Osteocyte (in vitro differentiated cells): ENCODE results near the gene MAP1LC3B2. TPM values are rescaled to one million over a fixed set of nuclear protein-coding genes. Genes with fewer than 3 reads are reported as not detected.

Experiments used
- DNase-seq: peaks from one replicate; pipeline ENCODE4 v3.0.0; 2021; ENCODE audit warnings: mixed read lengths; ENCODE audit not compliant: unreplicated experiment; ENCODE audit errors: extremely low spot score
- H3K27ac Mint-ChIP-seq: one replicate; pipeline ENCODE4 v1.8.0; 2021; ENCODE audit warnings: mild to moderate bottlenecking, mixed read lengths; ENCODE audit not compliant: unreplicated experiment
- H3K27me3 Mint-ChIP-seq: one replicate; pipeline ENCODE4 v1.8.0; 2021; ENCODE audit warnings: mixed read lengths; ENCODE audit not compliant: unreplicated experiment
- H3K36me3 Mint-ChIP-seq: one replicate; pipeline ENCODE4 v1.8.0; 2021; ENCODE audit warnings: mixed read lengths; ENCODE audit not compliant: unreplicated experiment
- H3K4me1 Mint-ChIP-seq: one replicate; pipeline ENCODE4 v1.8.0; 2021; ENCODE audit warnings: mixed read lengths; ENCODE audit not compliant: unreplicated experiment
- H3K4me3 Mint-ChIP-seq: one replicate; pipeline ENCODE4 v1.8.0; 2021; ENCODE audit warnings: mild to moderate bottlenecking, moderate library complexity, mixed read lengths; ENCODE audit not compliant: unreplicated experiment
- H3K9me3 Mint-ChIP-seq: one replicate; pipeline ENCODE4 v1.8.0; 2021; ENCODE audit warnings: mixed read lengths; ENCODE audit not compliant: unreplicated experiment
- total RNA-seq: library from RNA; stranded (reverse); gene quantifications from 2 replicates; pipeline ENCODE4 v1.2.1, GENCODE V29; 2021
- TF ChIP-seq, protein P1 (sequence below): fragments of 200-600 bp; sonication (generic); IDR thresholded peaks from 2 replicates; pipeline ENCODE4 v1.5.0; 2021; ENCODE audit warnings: antibody characterized with exemption, mild to moderate bottlenecking, moderate library complexity

The MAP1LC3B2 gene
- total RNA-seq, 1 donor from 2014 or later = 2.1 TPM

- no peak for DNase-seq
- Mint-ChIP-seq H3K27me3 (no peaks in the 10 kb centered on the region), H3K36me3 (no peaks in the 10 kb centered on the region), H3K27ac (no peak overlapping the region), H3K4me3 (no peak overlapping the region), H3K9me3 (no peaks in the 10 kb centered on the region), H3K4me1 (peaks cover 25% of the 10 kb centered on the region)
- TF ChIP-seq, protein P1, sequence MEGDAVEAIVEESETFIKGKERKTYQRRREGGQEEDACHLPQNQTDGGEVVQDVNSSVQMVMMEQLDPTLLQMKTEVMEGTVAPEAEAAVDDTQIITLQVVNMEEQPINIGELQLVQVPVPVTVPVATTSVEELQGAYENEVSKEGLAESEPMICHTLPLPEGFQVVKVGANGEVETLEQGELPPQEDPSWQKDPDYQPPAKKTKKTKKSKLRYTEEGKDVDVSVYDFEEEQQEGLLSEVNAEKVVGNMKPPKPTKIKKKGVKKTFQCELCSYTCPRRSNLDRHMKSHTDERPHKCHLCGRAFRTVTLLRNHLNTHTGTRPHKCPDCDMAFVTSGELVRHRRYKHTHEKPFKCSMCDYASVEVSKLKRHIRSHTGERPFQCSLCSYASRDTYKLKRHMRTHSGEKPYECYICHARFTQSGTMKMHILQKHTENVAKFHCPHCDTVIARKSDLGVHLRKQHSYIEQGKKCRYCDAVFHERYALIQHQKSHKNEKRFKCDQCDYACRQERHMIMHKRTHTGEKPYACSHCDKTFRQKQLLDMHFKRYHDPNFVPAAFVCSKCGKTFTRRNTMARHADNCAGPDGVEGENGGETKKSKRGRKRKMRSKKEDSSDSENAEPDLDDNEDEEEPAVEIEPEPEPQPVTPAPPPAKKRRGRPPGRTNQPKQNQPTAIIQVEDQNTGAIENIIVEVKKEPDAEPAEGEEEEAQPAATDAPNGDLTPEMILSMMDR = no peak
These were observed 13.2 kb upstream of the MAP1LC3B2 start for GRCh38 chr12:116545936-116546335.

DNA sequence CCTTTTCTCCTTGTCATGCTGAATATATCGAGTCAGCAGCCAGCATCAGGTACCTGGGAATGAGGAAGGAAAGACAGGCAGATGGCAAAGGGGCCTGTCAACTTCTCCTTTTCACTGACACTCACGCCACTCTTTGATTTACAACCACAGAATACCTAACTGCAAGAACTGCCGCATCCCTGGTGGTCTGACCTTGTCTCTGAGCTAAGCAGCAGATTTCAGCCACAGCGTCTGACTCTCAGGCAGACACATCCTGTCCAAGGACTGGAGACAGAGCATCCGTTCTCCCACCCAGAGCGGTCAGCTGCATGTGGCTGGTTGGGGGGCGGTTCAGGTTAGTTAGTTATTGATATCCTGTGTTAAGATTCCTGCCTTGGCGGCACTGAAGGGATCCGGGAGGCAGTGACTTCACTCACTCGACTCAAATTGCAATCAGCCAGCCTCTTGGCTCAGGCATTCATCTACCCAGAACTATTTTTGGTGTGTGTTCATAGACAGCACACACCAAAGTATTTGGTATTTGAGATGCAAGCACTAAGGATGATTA is 11.2 kb upstream of the MAP1LC3B2 start:
- no peak overlapping the region for H3K4me3 Mint-ChIP-seq
- H3K9me3 Mint-ChIP-seq = no peaks in the 10 kb centered on the region
- no peak for DNase-seq
- H3K27ac Mint-ChIP-seq = peak overlapping the region; percentile 76
- H3K4me1 Mint-ChIP-seq = peaks cover 14% of the 10 kb centered on the region
- TF ChIP-seq, protein P1 = no peak
- H3K27me3 Mint-ChIP-seq = no peaks in the 10 kb centered on the region
- H3K36me3 Mint-ChIP-seq = no peaks in the 10 kb centered on the region

DNA sequence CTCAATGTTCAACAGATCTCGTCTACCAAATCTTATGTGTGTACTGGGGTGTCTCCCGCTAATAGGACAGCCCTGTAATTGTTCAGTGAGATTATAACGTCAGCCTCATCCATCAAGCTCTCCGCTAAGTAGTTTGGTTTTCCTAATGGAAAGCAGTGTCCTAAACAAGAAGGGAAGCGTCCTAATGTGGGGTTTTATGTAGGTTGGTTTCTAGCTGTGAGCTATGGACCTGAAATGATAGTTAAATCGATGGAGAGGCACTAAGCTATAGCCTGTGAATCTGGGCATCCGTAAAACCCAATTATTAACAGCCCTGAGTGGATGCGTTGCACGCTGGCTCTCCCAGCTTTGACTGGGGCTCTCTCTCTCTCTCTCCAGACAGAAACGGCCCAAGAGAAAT is 9.2 kb upstream of the MAP1LC3B2 start:
- Mint-ChIP-seq H3K36me3 (no peaks in the 10 kb centered on the region), H3K9me3 (no peaks in the 10 kb centered on the region), H3K4me3 (no peak overlapping the region), H3K4me1 (peaks cover 15% of the 10 kb centered on the region), H3K27me3 (no peaks in the 10 kb centered on the region), H3K27ac (no peak overlapping the region)
- DNase-seq = no peak
- TF ChIP-seq, protein P1 = no peak

GRCh38 chr12:116551151-116551550 is 8.0 kb upstream of the MAP1LC3B2 start:
- Mint-ChIP-seq H3K4me1 (peaks cover 15% of the 10 kb centered on the region), H3K4me3 (no peak overlapping the region), H3K27me3 (no peaks in the 10 kb centered on the region), H3K36me3 (no peaks in the 10 kb centered on the region), H3K9me3 (no peaks in the 10 kb centered on the region), H3K27ac (no peak overlapping the region)
- DNase-seq = no peak
- TF ChIP-seq, protein P1 = no peak

DNA sequence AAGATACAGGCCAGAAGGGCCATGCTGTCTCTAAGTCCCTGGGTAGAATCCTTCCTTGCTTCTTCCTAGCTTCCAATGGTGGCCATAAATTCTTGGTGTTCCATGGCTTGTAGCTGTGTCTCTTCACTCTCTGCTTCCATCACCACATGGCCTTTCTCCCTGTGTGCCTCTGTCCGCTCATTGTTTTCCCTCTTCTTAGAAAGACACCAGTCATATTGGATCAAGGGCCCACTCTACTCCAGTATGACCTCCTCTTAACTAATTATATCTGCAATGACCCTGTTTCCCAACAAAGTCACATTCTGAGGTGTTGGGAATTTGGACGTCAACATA is 7.6 kb upstream of the MAP1LC3B2 start:
- Mint-ChIP-seq H3K27ac (no peak overlapping the region), H3K4me3 (no peak overlapping the region), H3K9me3 (no peaks in the 10 kb centered on the region), H3K27me3 (no peaks in the 10 kb centered on the region), H3K4me1 (peaks cover 15% of the 10 kb centered on the region), H3K36me3 (no peaks in the 10 kb centered on the region)
- TF ChIP-seq, protein P1 = no peak
- DNase-seq = no peak
